Epidermal melanocyte (primary cell): Measurements from ENCODE around the gene SATB2.

Source experiments
- DNase-seq: peaks from one replicate; pipeline ENCODE4 v3.0.0; 2011; ENCODE audit warnings: low spot score; ENCODE audit not compliant: insufficient read length

The SATB2 gene

GRCh38 chr2:199465988-199466691 lies 8.4 kb upstream of the SATB2 start:
- no peak for DNase-seq

DNA sequence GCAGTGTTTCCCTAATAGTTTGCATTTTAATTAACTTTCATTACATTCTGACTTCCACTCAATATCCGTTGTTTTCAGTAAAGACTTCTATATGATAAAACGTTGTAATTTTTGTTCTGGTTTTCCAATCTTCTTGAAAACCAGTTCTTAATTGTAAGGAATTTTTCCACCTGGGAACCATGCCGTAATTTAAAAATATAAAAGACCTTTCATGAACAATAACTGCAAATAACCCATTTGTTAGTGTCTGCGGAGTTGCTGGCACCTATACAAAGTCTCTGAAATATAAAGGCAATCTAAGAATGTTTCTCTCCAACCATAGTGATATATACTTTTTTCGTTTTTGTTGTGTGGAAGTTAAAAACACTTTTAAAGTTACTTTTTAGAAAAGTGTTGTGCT lies 7.7 kb upstream of the SATB2 start:
- DNase-seq = no peak

GRCh38 chr2:199464606-199465352 lies 7.0 kb upstream of the SATB2 start:
- no peak for DNase-seq

DNA sequence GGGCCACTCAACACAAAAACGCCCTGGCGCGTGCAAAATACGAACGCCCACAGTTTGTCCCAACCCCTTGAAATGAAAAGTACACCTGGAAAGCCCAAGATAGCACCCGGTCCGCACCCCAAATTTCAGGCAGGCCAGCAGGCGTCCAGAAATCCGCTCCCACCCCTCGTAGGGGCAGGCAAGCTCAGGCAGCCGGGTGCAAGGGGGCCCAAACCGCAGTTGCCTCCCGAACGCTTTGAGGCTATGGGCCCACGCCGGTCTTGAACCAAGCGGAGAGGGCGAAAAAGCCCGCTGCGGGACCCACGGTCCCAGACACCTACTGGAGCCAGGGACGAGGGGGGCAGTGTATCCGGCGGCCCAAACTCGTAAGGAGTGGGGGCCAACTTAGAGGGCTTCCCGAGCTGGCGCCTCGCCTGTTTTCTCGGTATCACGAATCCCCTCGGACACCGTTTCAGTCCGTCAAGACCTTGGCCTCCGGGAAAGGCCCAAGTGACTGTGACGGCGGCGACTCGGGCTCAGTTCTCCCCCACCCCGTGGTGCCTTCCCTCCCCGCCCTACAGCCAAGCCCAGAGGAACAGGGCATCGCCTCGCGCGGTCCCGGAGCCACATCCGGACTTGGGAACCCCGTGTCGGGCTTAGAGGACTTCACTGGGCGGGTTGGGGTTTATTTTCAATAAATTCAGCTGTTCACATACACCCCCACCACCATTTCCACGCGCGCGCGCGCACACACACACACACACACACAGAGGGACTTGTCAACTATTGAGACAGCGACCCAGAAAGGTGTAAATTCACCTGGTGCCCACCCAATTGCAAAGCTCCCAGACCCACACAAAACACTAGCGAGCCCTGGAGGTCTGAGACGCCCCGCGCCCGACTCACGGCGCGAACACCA lies 6.2 kb upstream of the SATB2 start:
- no peak for DNase-seq

GRCh38 chr2:199462956-199463692 lies 5.4 kb upstream of the SATB2 start:
- peak; percentile 78 for DNase-seq

DNA sequence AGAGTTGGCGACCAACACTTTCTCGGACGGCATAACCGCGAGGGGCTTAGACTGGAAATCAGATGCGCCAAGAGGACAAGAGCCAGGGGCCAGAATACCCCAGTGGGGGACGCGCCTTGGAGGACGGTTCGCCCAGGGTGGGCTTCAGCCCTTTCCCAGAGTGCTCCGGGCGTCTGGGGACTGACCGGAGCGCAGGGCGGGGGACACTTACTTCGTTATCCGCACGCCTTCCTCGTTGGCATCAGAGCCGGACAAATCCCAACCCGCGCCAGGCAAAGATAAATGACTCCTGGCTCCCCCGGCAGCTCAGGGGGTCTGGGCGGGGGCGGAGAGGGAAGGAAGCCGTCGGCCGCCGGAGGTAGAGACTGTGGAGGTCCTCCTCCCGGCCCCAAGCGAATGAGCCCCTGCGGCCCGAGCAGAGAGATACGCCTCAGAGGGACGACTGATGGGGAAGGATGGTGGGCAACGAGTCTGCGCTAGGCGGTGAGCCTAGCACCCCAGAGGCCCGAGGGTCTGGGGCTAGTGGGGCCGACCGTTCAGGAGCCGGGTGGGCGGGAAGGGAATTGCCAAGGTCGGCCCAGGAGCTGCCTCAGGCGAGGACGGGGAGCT lies 4.7 kb upstream of the SATB2 start:
- DNase-seq = no peak

DNA sequence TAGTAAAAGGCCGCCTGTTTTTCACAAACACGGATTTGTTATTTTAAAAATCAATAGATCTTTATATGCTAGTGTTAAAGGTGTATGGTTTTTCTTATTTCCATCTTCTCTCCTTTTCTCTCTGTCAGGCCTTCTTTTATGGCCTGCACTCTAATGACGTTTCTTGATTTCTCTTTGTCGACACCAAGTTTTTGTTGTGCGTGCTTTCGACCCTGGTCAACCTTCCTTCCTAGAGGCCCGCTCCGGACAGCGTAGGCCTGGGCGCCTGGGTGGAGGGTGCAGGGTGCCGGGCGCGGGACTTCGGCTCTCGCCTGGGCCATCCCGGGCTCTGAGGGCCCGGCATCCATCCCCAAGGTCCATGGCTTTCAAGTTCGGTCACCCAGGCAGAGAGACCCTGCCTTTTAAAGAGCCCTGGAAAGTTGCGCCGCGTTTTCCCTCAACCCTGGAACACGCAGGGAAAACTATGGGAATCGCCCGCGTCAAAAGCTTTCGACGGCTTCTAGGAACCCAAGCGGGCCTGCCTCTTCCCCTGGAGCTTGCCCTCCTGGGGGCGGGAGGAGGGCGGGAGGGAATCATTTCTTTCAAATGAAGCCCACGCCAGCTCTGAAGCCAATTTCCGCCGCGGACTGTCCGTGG lies 4.1 kb upstream of the SATB2 start:
- no peak for DNase-seq

GRCh38 chr2:199460846-199461710 lies 3.3 kb upstream of the SATB2 start:
- no peak for DNase-seq

DNA sequence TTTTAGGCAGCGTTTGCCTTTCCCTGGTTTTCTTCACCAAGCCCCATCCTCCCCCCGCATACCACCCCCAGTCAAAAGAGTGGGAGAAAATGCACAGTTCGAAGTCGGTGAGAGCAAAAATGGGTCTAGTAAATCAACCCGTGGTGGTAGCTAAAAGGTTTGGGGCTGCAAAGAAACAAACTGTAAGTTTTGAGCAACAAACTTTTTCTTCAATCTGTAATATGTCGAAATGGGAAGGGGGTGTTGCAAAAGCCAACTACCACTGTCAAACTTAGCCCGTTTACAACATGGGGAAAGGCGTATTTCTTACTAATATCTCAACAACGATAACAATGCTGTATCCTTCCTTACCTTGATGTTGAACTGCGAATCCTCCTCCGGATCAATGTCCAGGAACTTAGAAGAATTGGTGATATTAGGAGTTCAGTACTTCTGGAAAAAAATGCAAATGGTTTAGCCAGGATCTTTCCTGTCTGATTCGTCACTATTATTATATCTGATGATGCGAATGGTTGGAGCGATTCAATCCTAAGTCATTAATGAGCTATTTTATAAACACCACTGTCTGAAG lies 2.4 kb upstream of the SATB2 start:
- DNase-seq = no peak

GRCh38 chr2:199459286-199460100 lies 1.8 kb upstream of the SATB2 start:
- peak; percentile 92 for DNase-seq

DNA sequence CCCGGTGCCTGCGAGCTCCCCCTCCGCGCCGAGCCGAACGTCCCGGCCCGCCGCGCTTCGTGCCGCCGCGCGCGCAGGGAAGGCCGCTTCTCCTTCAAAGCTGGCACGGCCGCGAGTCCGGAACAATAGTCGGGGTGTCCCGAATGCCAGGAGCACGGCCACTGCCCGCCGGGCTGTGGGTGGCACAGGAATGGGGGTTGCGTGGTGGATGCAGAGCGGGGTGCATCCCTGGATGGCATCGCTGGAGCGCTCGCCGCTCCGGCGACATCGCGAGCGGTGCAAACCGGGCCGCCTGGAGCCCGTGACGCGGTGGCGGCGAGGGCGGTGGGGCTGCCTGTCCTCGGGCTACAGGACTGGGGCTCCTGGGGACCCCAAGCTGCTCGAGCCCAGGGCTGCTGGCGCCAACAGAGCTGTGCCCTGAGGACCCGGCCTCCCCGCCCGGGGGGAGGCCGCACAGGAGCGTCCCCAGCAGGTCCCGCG lies 1.1 kb upstream of the SATB2 start:
- no peak for DNase-seq

DNA sequence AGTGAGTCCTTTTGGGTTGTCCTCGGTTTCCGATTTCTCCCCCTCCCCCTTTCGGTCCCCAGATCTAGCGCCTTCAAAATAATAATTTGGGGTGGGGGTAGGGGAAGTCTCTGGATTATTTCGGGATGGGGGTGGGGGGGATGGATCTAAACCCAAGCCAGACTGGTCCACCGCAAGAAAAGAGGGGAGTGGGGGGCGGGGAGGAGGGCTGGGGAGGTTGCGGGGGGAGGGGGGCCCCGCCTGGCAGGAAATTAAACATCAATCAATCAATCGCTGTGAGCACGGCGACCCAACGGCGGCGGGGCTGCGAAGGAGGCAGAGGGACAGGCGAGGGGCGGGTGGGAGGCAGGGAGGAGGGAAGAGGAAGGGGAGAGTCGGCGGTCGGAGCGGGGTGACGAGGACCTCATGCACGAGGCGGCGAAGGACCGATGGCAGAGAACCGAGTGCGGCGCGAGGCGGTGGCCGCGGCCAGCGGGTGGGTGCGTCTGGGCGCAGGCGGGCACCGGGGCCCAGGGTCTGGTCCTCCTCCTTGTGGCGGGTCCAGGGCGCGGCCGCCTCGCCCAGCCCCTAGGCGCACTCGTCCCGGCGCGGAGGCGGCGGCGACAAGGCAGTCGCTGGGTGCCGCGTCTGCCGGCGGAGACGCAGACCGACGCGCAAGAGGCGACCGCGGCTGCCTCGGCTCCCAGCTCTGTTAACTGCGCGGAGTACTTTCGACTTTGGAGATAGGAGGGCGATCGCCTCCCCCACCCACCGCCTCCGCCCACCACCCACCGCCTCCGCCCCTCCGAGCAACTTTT lies 468 bp upstream of the SATB2 start:
- DNase-seq = no peak

GRCh38 chr2:199456383-199457146 lies 1.2 kb downstream of the SATB2 start:
- no peak for DNase-seq

GRCh38 chr2:199455545-199456382 lies 2.0 kb downstream of the SATB2 start:
- DNase-seq = no peak

DNA sequence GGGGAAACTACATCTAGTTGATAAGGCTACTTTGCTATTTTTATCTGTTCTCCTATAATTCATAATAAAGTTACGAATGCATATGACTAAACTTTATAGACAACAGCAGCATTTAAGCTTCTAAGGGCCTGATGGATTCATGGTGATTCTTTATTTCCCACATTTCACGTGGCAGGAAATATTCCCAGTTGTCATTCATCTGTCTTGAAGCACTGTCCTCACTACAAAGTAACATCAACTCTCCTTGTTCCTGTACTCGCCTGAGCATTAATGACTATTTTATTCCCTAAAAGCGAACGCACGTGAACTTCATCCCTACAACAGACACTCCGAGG lies 2.6 kb downstream of the SATB2 start:
- no peak for DNase-seq

DNA sequence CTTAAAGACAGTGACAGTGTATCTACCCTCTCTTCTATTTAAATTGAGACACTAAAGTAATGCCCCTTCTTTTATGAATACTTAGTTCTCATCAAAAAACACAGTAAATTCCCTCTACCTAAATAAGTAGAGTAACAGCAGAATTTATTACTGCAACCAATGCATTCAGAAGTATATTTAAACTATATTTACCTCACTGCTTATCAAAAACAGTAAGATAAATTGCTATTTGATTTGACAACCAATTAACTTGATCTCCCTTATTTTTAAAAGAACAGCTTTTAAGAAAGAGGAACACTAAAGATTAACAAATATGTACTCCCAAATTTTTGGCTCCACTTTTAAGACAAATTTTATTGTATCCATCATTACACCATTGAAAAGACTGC lies 4.8 kb downstream of the SATB2 start:
- no peak for DNase-seq
